ENCODE measurements around the gene SLC9A9. TPM values are rescaled to one million over a fixed set of nuclear protein-coding genes. Genes with fewer than 3 reads are reported as not detected.

Gene SLC9A9
- total and polyA plus RNA-seq, 12 donors, result 1.3 to 8.4 (median 3.0) TPM

GRCh38 chr3:143273975-143274690, 574.1 kb downstream of the SLC9A9 start:
- no peaks in the 10 kb centered on the region for H3K36me3 ChIP-seq
- H3K27me3 ChIP-seq, result no peaks in the 10 kb centered on the region
- H3K4me3 ChIP-seq, result no peak overlapping the region
- no peak for TF ChIP-seq CTCF (IDR thresholded peaks at IDR 0.05)
- intact Hi-C loops (cut with DNase I), result no loop called here
- ATAC-seq (no peak), DNase-seq (no peak)
- no peaks in the 10 kb centered on the region for H3K4me1 ChIP-seq
- no peaks in the 10 kb centered on the region for H3K9me3 ChIP-seq
- 80 to 84% methylated on average over 1 of the region's 1 CpG for WGBS, 2 donors
- no peak overlapping the region for H3K27ac ChIP-seq

- 94 to 98% methylated on average over 2 of the region's 2 CpGs for WGBS, 2 donors
- Histone ChIP-seq H3K4me1 (no peaks in the 10 kb centered on the region), H3K27ac (no peak overlapping the region), H3K9me3 (no peaks in the 10 kb centered on the region), H3K27me3 (no peaks in the 10 kb centered on the region), H3K4me3 (no peak overlapping the region), H3K36me3 (peaks cover 0 to 2% (median 0%) of the 10 kb centered on the region in 9 donors)
- ATAC-seq, result no peak
- TF ChIP-seq CTCF (IDR thresholded peaks at IDR 0.05), result no peak
- intact Hi-C loops (cut with DNase I), result no loop called here
- no peak for DNase-seq
These were observed 577.1 kb downstream of the SLC9A9 start for GRCh38 chr3:143271136-143271535.

- Histone ChIP-seq H3K4me1 (no peaks in the 10 kb centered on the region), H3K9me3 (no peaks in the 10 kb centered on the region), H3K4me3 (no peak overlapping the region), H3K36me3 (peaks cover 0 to 13% (median 0%) of the 10 kb centered on the region in 9 donors), H3K27me3 (no peaks in the 10 kb centered on the region), H3K27ac (no peak overlapping the region)
- intact Hi-C loops (cut with DNase I), result no loop called here
- DNase-seq (no peak), ATAC-seq (no peak)
- WGBS, 2 donors, result 94 to 95% methylated on average over 3 of the region's 3 CpGs
- TF ChIP-seq CTCF (IDR thresholded peaks at IDR 0.05), result no peak
These were observed 578.5 kb downstream of the SLC9A9 start for GRCh38 chr3:143269741-143270140.

- WGBS, 2 donors, result 98 to 100% methylated on average over 1 of the region's 1 CpG
- no peak for ATAC-seq
- DNase-seq, result no peak
These were observed 580.3 kb downstream of the SLC9A9 start for GRCh38 chr3:143267989-143268388.

More at GRCh38 chr3:143267989-143268388, 580.3 kb downstream of the SLC9A9 start:
- Histone ChIP-seq H3K9me3 (no peaks in the 10 kb centered on the region), H3K27ac (no peak overlapping the region), H3K27me3 (no peaks in the 10 kb centered on the region), H3K36me3 (peaks cover 0 to 13% (median 0%) of the 10 kb centered on the region in 9 donors), H3K4me1 (no peaks in the 10 kb centered on the region), H3K4me3 (no peak overlapping the region)
- intact Hi-C loops (cut with DNase I), result no loop called here
- TF ChIP-seq CTCF (IDR thresholded peaks at IDR 0.05), result no peak

All from heart right ventricle (tissue), 16 donors.